GM23338 (cell line): ENCODE data around the gene HPS4. TPM values are rescaled to one million over a fixed set of nuclear protein-coding genes. Genes with fewer than 3 reads are reported as not detected.

Experiments
- ATAC-seq: fragments of 200-7000 bp; cut with Tn5 transposase; 3 replicates; pipeline ENCODE4 v1.9.1; 2020
- DNase-seq: peaks from one replicate; pipeline ENCODE4 v3.0.0-alpha.2; 2015; ENCODE audit warnings: low spot score
- H2AFZ ChIP-seq: fragments of 200-600 bp; sonication (generic); 2 replicates; pipeline ENCODE4 v1.8.0; 2016; ENCODE audit warnings: antibody characterized with exemption, mild to moderate bottlenecking, moderate library complexity
- H3F3A ChIP-seq: fragments of 200-600 bp; sonication (generic); replicated peaks from 2 replicates; pipeline ENCODE4 v1.8.0; 2017; ENCODE audit warnings: antibody characterized with exemption, mixed run types, low read depth
- H3K27ac ChIP-seq: fragments of 200-600 bp; sonication (generic); 2 replicates; pipeline ENCODE4 v1.6.1; 2016; ENCODE audit warnings: low read depth
- H3K27me3 ChIP-seq: fragments of 200-600 bp; sonication (generic); 2 replicates; pipeline ENCODE4 v1.8.0; 2016; ENCODE audit warnings: mild to moderate bottlenecking, mixed run types, moderate library complexity; ENCODE audit not compliant: insufficient read depth
- H3K36me3 ChIP-seq: fragments of 200-600 bp; sonication (generic); 2 replicates; pipeline ENCODE4 v1.8.0; 2016; ENCODE audit warnings: mild to moderate bottlenecking; ENCODE audit not compliant: insufficient read depth
- H3K4me1 ChIP-seq: fragments of 200-600 bp; sonication (generic); 2 replicates; pipeline ENCODE4 v1.8.0; 2016; ENCODE audit warnings: mild to moderate bottlenecking, moderate library complexity; ENCODE audit not compliant: insufficient read depth
- H3K4me2 ChIP-seq: fragments of 200-600 bp; sonication (generic); 2 replicates; pipeline ENCODE4 v1.7.1; 2017; ENCODE audit warnings: mixed run types
- H3K4me3 ChIP-seq: fragments of 200-600 bp; sonication (generic); 2 replicates; pipeline ENCODE4 v1.6.1; 2016; ENCODE audit warnings: mixed run types
- H3K79me2 ChIP-seq: fragments of 200-600 bp; sonication (generic); replicated peaks from 2 replicates; pipeline ENCODE4 v1.8.0; 2017; ENCODE audit warnings: mild to moderate bottlenecking; ENCODE audit not compliant: insufficient read depth
- H3K9me2 ChIP-seq: fragments of 200-600 bp; sonication (generic); 2 replicates; pipeline ENCODE4 v1.8.0; 2017; ENCODE audit not compliant: insufficient read depth
- H4K20me1 ChIP-seq: fragments of 200-600 bp; sonication (generic); replicated peaks from 2 replicates; pipeline ENCODE4 v1.8.0; 2017; ENCODE audit warnings: mild to moderate bottlenecking; ENCODE audit not compliant: insufficient read depth
- H3K27ac Mint-ChIP-seq: 2 replicates; pipeline ENCODE4 v1.8.0; 2020; ENCODE audit warnings: inconsistent platforms, mild to moderate bottlenecking, moderate library complexity, mixed read lengths
- H3K27me3 Mint-ChIP-seq: 3 replicates; pipeline ENCODE4 v1.8.0; 2022; ENCODE audit warnings: low read depth, mild to moderate bottlenecking, moderate library complexity, mixed read lengths, inconsistent platforms; ENCODE audit not compliant: insufficient read depth, poor library complexity
- H3K36me3 Mint-ChIP-seq: 3 replicates; pipeline ENCODE4 v1.8.0; 2021; ENCODE audit warnings: low read depth, mild to moderate bottlenecking, inconsistent platforms, moderate library complexity, mixed read lengths
- H3K4me1 Mint-ChIP-seq: 3 replicates; pipeline ENCODE4 v1.8.0; 2020; ENCODE audit warnings: mild to moderate bottlenecking, inconsistent platforms, mixed read lengths
- H3K4me3 Mint-ChIP-seq: 3 replicates; pipeline ENCODE4 v1.8.0; 2021; ENCODE audit warnings: moderate library complexity, mild to moderate bottlenecking, inconsistent platforms, mixed read lengths
- H3K9me3 Mint-ChIP-seq: 3 replicates; pipeline ENCODE4 v1.8.0; 2020; ENCODE audit warnings: moderate library complexity, mild to moderate bottlenecking, inconsistent platforms, mixed read lengths
- CREB1 ChIP-seq: fragments of 250-450 bp; sonication (Bioruptor Pico); IDR thresholded peaks from 2 replicates; pipeline ENCODE4 v1.5.0; 2020; ENCODE audit warnings: low read depth, mild to moderate bottlenecking, moderate library complexity
- EZH2 ChIP-seq: fragments of 200-600 bp; sonication (generic); IDR thresholded peaks from one replicate; pipeline ENCODE4 v1.8.0; 2017; ENCODE audit warnings: antibody characterized with exemption, mild to moderate bottlenecking, low read depth; ENCODE audit not compliant: unreplicated experiment
- EZH2phosphoT487 ChIP-seq: fragments of 200-600 bp; sonication (generic); IDR thresholded peaks from one replicate; pipeline ENCODE4 v1.8.1; 2018; ENCODE audit warnings: antibody characterized with exemption; ENCODE audit not compliant: unreplicated experiment
- JUNB ChIP-seq: IDR thresholded peaks from one replicate; pipeline ENCODE4 v1.6.1; 2016; ENCODE audit warnings: antibody characterized with exemption; ENCODE audit not compliant: unreplicated experiment
- NANOG ChIP-seq: IDR thresholded peaks from 2 replicates; pipeline ENCODE4 v1.6.1; 2016; ENCODE audit warnings: antibody characterized with exemption, borderline replicate concordance
- POLR2AphosphoS5 ChIP-seq: IDR thresholded peaks from 2 replicates; pipeline ENCODE4 v1.6.1; 2016; ENCODE audit warnings: antibody characterized with exemption, low read depth
- STAT1 ChIP-seq: IDR thresholded peaks from one replicate; pipeline ENCODE4 v1.6.1; 2016; ENCODE audit warnings: antibody characterized with exemption; ENCODE audit not compliant: unreplicated experiment
- ZNF114 ChIP-seq: fragments of 250-450 bp; sonication (Bioruptor Pico); IDR thresholded peaks from 2 replicates; pipeline ENCODE4 v1.5.0; 2020; ENCODE audit warnings: mild to moderate bottlenecking, moderate library complexity
- ZNF331 ChIP-seq: fragments of 250-450 bp; sonication (Bioruptor Pico); IDR thresholded peaks from 2 replicates; pipeline ENCODE4 v1.5.0; 2020; ENCODE audit warnings: low read depth, mild to moderate bottlenecking, moderate library complexity
- polyA plus RNA-seq: library from polyadenylated mRNA; unstranded; fragments of >200 nt; fragmentation: Nextera tagmentation; extraction: Ambion mirVana; gene quantifications from 2 replicates; pipeline ENCODE4 v1.2.1, GENCODE V29; 2016
- total RNA-seq: library from RNA; depleted of rRNA; stranded (reverse); fragments of >200 nt; shearing (Covaris generic); gene quantifications from 2 replicates; pipeline ENCODE4 v1.2.3, GENCODE V29; 2014
- TF ChIP-seq, protein P1 (sequence below): IDR thresholded peaks from one replicate; pipeline ENCODE4 v1.6.1; 2018; ENCODE audit warnings: antibody characterized with exemption; ENCODE audit not compliant: unreplicated experiment
- TF ChIP-seq, protein P2 (sequence below): fragments of 250-450 bp; sonication (Bioruptor Pico); IDR thresholded peaks from 2 replicates; pipeline ENCODE4 v1.5.0; 2020; ENCODE audit warnings: mild to moderate bottlenecking, moderate library complexity
- TF ChIP-seq, protein P3 (sequence below), 2 experiments: fragments of 200-600 bp in 1 of 2; sonication (generic) in 1 of 2; conservative IDR thresholded peaks; 2 replicates each; pipeline versions ENCODE4 v1.5.1 to v1.6.1; 2016 to 2017; ENCODE audit warnings: antibody characterized with exemption in 2 of 2, low read depth in 2 of 2, mild to moderate bottlenecking in 2 of 2, moderate library complexity in 1 of 2
- TF ChIP-seq, protein P4 (sequence below): IDR thresholded peaks from 2 replicates; pipeline ENCODE4 v1.6.1; 2016; ENCODE audit warnings: antibody characterized with exemption

HPS4 gene
- total and polyA plus RNA-seq, 2 experiments from 2014 or later = 20.3 to 49.4 TPM

DNA sequence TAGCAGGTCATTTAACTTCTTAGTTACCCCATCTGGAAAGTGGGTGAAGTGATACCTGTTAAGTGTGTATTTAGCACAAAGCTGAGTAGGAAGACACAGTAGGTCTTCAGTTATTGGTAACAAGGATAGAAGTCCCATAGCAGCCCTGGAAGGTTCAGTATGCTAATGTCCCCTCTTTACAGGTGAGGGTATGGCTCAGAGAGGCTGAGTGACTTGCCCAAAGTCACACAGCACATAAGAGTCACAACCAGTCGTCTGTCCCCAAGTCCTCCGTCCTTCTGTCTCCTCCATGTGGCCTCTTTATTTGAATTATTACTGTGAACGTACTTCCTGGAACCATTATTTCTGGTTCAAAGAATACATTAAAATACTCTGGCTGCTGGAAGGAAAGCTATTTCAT lies 44.0 kb downstream of the HPS4 start:
- Mint-ChIP-seq H3K4me3 (no peak overlapping the region), H3K4me1 (peaks cover 5% of the 10 kb centered on the region)

More for the DNA sequence above, 44.0 kb downstream of the HPS4 start:
- Histone ChIP-seq H3K27me3 (no peaks in the 10 kb centered on the region), H3K79me2 (peaks cover 14% of the 10 kb centered on the region; the same call in 1 of the 2 replicates), H3K4me3 (no peak overlapping the region), H3K27ac (no peak overlapping the region), H3K4me2 (no peak overlapping the region), H3K4me1 (peaks cover 7% of the 10 kb centered on the region; the same call in 1 of the 2 replicates), H4K20me1 (peaks cover 4% of the 10 kb centered on the region), H2AFZ (no peak overlapping the region), H3K36me3 (no peaks in the 10 kb centered on the region), H3F3A (no peaks in the 10 kb centered on the region), H3K9me2 (no peaks in the 10 kb centered on the region)
- no peak overlapping the region for H3K27ac Mint-ChIP-seq
- peaks cover 4% of the 10 kb centered on the region; the same call in 2 of the 3 replicates for H3K36me3 Mint-ChIP-seq
- no peak for DNase-seq
- no peaks in the 10 kb centered on the region for H3K9me3 Mint-ChIP-seq
- TF ChIP-seq EZH2phosphoT487 (no peak), CREB1 (no peak), JUNB (no peak), NANOG (no peak), EZH2 (no peak), STAT1 (no peak), ZNF114 (no peak), ZNF331 (CRISPR knock-in tag) (no peak), POLR2AphosphoS5 (no peak)
- TF ChIP-seq, protein P1, sequence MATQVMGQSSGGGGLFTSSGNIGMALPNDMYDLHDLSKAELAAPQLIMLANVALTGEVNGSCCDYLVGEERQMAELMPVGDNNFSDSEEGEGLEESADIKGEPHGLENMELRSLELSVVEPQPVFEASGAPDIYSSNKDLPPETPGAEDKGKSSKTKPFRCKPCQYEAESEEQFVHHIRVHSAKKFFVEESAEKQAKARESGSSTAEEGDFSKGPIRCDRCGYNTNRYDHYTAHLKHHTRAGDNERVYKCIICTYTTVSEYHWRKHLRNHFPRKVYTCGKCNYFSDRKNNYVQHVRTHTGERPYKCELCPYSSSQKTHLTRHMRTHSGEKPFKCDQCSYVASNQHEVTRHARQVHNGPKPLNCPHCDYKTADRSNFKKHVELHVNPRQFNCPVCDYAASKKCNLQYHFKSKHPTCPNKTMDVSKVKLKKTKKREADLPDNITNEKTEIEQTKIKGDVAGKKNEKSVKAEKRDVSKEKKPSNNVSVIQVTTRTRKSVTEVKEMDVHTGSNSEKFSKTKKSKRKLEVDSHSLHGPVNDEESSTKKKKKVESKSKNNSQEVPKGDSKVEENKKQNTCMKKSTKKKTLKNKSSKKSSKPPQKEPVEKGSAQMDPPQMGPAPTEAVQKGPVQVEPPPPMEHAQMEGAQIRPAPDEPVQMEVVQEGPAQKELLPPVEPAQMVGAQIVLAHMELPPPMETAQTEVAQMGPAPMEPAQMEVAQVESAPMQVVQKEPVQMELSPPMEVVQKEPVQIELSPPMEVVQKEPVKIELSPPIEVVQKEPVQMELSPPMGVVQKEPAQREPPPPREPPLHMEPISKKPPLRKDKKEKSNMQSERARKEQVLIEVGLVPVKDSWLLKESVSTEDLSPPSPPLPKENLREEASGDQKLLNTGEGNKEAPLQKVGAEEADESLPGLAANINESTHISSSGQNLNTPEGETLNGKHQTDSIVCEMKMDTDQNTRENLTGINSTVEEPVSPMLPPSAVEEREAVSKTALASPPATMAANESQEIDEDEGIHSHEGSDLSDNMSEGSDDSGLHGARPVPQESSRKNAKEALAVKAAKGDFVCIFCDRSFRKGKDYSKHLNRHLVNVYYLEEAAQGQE = no peak
- TF ChIP-seq, protein P2, sequence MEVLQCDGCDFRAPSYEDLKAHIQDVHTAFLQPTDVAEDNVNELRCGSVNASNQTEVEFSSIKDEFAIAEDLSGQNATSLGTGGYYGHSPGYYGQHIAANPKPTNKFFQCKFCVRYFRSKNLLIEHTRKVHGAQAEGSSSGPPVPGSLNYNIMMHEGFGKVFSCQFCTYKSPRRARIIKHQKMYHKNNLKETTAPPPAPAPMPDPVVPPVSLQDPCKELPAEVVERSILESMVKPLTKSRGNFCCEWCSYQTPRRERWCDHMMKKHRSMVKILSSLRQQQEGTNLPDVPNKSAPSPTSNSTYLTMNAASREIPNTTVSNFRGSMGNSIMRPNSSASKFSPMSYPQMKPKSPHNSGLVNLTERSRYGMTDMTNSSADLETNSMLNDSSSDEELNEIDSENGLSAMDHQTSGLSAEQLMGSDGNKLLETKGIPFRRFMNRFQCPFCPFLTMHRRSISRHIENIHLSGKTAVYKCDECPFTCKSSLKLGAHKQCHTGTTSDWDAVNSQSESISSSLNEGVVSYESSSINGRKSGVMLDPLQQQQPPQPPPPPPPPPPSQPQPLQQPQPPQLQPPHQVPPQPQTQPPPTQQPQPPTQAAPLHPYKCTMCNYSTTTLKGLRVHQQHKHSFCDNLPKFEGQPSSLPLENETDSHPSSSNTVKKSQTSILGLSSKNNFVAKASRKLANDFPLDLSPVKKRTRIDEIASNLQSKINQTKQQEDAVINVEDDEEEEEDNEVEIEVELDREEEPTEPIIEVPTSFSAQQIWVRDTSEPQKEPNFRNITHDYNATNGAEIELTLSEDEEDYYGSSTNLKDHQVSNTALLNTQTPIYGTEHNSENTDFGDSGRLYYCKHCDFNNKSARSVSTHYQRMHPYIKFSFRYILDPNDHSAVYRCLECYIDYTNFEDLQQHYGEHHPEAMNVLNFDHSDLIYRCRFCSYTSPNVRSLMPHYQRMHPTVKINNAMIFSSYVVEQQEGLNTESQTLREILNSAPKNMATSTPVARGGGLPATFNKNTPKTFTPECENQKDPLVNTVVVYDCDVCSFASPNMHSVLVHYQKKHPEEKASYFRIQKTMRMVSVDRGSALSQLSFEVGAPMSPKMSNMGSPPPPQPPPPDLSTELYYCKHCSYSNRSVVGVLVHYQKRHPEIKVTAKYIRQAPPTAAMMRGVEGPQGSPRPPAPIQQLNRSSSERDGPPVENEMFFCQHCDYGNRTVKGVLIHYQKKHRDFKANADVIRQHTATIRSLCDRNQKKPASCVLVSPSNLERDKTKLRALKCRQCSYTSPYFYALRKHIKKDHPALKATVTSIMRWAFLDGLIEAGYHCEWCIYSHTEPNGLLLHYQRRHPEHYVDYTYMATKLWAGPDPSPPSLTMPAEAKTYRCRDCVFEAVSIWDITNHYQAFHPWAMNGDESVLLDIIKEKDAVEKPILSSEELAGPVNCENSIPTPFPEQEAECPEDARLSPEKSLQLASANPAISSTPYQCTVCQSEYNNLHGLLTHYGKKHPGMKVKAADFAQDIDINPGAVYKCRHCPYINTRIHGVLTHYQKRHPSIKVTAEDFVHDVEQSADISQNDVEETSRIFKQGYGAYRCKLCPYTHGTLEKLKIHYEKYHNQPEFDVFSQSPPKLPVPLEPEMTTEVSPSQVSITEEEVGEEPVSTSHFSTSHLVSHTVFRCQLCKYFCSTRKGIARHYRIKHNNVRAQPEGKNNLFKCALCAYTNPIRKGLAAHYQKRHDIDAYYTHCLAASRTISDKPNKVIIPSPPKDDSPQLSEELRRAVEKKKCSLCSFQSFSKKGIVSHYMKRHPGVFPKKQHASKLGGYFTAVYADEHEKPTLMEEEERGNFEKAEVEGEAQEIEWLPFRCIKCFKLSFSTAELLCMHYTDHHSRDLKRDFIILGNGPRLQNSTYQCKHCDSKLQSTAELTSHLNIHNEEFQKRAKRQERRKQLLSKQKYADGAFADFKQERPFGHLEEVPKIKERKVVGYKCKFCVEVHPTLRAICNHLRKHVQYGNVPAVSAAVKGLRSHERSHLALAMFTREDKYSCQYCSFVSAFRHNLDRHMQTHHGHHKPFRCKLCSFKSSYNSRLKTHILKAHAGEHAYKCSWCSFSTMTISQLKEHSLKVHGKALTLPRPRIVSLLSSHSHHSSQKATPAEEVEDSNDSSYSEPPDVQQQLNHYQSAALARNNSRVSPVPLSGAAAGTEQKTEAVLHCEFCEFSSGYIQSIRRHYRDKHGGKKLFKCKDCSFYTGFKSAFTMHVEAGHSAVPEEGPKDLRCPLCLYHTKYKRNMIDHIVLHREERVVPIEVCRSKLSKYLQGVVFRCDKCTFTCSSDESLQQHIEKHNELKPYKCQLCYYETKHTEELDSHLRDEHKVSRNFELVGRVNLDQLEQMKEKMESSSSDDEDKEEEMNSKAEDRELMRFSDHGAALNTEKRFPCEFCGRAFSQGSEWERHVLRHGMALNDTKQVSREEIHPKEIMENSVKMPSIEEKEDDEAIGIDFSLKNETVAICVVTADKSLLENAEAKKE (CRISPR knock-in tag) = no peak
- TF ChIP-seq, protein P3, sequence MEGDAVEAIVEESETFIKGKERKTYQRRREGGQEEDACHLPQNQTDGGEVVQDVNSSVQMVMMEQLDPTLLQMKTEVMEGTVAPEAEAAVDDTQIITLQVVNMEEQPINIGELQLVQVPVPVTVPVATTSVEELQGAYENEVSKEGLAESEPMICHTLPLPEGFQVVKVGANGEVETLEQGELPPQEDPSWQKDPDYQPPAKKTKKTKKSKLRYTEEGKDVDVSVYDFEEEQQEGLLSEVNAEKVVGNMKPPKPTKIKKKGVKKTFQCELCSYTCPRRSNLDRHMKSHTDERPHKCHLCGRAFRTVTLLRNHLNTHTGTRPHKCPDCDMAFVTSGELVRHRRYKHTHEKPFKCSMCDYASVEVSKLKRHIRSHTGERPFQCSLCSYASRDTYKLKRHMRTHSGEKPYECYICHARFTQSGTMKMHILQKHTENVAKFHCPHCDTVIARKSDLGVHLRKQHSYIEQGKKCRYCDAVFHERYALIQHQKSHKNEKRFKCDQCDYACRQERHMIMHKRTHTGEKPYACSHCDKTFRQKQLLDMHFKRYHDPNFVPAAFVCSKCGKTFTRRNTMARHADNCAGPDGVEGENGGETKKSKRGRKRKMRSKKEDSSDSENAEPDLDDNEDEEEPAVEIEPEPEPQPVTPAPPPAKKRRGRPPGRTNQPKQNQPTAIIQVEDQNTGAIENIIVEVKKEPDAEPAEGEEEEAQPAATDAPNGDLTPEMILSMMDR (conservative IDR thresholded peaks at IDR 0.05; ENCODE audit: low read depth in 2 of 2) = no peak
- TF ChIP-seq, protein P4, sequence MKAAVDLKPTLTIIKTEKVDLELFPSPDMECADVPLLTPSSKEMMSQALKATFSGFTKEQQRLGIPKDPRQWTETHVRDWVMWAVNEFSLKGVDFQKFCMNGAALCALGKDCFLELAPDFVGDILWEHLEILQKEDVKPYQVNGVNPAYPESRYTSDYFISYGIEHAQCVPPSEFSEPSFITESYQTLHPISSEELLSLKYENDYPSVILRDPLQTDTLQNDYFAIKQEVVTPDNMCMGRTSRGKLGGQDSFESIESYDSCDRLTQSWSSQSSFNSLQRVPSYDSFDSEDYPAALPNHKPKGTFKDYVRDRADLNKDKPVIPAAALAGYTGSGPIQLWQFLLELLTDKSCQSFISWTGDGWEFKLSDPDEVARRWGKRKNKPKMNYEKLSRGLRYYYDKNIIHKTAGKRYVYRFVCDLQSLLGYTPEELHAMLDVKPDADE = no peak
- H3K27me3 Mint-ChIP-seq = peaks cover 9% of the 10 kb centered on the region
- ATAC-seq = no peak
